GM21717 (cell line): Measurements from ENCODE around the gene DIAPH3.

Source experiments
- ATAC-seq: cut with Tn5 transposase; IDR thresholded peaks from one replicate; pipeline ENCODE4 v1.9.1; 2021; ENCODE audit warnings: mild to moderate bottlenecking, moderate library complexity; ENCODE audit not compliant: unreplicated experiment

DIAPH3 gene

DNA sequence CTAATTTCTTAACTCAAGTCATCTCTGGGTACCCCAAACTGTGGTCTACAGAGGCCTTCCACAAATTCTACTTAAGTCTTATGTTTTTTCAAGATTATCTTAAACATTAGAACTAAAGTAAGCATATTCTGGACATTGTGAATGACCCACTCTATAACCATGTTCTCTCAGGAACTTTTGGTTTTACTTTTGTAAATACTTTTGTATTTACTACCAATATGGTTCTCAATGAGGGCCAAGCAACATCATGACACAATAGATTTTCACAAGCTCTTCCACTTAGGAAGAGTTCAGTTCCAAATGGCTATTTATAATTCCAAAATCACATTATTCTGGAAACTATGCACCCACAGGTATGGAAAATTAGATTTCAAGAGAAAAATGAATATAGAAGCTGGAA lies 10.8 kb downstream of the DIAPH3 start:
- no peak for ATAC-seq

DNA sequence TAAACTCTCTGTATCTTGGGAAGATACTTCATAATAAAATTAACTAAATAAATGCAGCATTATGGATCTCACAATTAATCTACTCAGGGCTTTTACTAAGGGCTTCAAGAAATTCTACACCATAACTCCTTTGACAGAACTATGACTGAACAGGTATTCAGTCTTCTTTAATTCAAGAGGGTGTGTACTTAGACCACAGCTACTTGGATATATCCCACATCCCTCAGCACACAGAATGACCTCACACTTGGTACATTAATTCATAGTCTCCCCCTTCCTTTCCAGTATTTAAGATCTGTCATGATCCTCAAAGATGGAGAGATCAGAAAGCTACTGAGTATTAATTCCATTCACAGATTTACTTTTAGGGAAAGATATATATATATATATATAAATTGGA lies 11.6 kb downstream of the DIAPH3 start:
- ATAC-seq: no peak

DNA sequence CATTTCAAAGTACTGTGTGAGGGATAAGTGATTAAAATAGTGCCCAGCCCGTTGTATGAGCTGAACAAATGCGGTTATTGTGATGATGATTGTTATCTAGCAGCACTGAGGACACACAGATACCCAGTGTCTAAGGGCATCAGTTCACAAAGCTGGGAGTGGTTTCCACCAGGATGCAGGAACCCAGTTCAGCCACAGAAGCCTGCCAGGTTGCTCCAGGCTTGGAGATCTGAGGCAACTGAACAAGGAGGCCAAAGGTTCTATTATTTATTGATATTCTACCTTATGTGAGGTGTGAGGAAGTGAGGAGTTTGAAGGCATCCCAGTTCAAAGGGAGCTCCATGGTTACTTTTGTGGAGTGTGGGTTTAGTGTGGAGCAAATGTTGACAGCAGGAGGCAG lies 13.2 kb downstream of the DIAPH3 start:
- no peak for ATAC-seq

DNA sequence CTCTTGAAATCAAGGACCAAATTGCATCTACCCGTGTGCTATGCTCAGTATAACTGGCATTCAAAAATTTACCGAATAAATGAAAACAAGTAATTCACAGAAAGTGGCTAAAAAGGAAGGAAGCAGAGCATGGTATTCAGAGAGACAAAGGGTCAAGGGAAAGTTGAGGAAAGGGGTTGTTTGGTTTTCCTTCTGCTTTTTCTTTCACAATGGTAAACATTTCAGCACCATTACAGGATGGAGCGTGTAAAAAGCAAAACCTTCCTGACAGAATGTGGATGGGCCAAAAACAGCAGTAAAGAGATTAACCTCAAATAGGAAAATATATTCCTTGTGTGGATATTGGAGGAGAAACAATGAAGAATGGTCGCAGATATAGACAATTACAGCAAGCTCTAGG lies 14.8 kb downstream of the DIAPH3 start:
- peak; percentile 58 for ATAC-seq

DNA sequence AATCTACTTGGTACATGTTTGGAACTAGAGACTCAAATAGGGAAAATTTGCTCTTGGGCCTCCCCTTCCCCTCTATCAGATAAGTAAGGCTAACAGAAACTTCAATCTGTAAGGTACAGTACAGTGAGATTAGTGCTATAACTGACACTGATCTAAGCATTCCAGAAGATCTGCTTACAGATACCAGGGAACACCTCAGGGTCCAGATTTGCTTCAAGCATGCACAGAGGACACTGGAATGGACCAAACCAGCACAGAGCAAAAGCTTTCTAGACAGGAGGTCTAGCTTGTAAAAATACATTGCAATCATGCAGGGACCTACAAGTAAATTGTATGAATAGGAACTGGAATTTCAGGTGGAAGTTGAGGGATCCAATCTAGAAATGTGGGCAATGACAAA lies 16.4 kb downstream of the DIAPH3 start:
- ATAC-seq: no peak

DNA sequence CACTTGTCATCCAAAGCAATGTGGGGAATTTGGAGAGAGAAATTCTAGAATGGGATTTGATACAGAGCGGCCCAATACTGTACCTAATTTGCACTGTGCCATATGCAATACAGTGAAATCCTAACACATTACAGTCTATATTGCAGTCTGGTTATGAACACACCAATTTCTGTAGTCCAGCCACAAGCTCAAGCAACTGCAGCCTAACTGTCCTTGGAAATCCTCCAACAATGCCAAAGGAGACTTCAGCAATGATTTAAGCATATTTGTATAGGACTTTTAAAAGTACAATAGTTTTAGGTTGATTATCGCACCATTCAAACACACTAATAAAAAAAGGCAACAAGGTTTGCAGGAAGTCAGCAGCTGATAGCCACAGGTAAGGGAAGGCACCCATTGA lies 17.3 kb downstream of the DIAPH3 start:
- ATAC-seq: no peak

DNA sequence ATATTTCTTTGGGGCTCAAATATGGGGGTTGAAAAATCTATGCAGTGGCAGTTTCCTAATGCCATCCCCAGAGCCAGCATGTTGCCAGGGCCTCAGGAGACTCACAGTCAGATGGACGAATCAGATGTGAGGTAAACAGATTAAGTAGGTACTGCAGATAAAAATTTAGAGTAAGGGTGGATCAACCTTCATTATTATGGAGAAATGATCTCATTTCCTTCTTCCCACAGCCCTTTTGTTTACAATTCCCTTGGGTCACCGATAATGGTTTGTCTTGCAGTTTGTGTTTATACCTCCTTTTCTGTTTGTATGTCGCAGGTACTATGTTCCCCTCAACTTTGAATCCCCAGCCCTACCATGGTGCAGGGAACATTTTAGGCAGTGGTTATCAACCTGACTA lies 20.0 kb downstream of the DIAPH3 start:
- no peak for ATAC-seq

DNA sequence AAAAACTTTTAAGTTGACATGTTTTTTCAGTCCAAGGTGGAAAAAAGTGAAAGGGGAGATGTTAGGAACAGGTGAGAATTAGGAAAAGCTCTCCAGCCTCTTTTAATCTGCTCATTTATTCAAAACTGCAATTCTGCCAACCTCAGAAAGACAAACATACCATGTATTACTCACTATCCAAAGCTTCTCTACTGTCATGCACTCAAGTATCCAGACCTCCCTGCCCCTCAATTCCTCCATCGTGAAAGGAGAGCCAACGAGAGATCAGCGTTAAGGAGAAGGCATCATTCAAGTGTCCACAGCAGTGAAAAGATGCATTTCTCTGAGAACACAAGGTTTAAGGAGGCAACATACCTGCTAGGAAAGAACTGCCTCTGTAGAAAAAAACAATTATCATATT lies 24.5 kb downstream of the DIAPH3 start:
- no peak for ATAC-seq

DNA sequence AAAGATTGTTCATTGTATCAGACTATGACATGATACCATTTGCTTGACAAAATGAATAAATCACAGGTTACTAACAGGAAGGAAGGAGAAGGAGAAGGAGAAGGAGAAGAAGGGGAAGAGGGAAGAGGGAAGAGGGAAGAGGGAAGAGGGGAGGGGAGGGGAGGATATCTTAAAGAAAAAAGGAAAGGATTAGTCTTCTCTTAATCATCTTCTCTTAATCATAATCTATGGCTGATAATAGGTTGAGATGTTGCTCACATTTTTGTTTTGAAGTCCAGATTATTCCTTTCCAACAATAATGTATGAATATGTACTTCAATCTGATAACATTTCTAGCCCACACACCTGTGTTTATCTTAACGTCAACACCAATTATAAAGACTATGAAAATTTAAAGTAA lies 25.1 kb downstream of the DIAPH3 start:
- ATAC-seq: no peak

DNA sequence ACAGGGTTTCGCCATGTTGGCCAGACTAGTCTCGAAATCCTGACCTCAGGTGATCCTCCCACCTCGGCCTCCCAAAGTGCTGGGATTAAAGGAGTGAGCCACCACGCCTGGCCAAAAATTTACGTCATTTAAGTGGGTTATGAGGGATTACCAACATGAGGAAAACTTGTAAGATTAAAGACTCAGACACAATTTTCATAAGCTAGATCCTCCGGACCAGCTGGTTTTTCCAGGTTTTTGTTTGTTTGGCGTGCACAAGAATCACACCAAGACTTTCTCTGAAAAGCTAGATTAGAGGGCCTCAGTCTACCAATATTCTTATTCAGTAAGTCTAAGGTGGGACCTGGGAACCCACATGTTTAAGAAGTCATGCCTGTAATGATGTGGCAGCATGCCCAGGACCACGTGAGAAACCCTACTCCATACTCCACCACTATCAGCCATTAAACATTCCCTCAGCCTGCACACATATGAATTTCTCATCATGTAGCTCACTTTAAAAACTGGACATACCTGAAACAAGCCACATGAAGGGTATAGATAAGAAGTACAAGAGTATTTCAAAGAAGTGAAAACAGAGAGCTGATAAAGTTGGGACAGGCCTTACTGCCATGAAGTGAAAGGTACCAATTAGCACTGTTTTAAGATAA lies 25.7 kb downstream of the DIAPH3 start:
- ATAC-seq: no peak

DNA sequence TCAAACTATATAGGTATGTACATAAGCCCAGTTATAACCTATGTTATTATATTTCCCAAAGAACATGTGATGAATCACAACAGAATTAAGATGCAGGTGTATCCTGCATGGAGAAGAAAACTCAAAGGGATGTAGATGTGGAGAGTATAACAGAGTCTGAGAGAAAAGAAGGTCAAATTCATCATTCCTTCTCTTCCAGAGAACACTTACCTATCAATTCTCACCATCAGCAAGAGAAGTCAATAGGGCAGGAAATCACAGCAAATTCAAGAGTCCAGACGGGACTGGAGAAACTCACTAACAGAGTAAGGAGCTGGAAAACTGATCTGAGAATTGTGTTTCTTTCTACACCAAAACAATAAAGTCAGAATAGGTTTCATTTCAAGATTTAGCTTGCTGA lies 28.4 kb downstream of the DIAPH3 start:
- no peak for ATAC-seq

DNA sequence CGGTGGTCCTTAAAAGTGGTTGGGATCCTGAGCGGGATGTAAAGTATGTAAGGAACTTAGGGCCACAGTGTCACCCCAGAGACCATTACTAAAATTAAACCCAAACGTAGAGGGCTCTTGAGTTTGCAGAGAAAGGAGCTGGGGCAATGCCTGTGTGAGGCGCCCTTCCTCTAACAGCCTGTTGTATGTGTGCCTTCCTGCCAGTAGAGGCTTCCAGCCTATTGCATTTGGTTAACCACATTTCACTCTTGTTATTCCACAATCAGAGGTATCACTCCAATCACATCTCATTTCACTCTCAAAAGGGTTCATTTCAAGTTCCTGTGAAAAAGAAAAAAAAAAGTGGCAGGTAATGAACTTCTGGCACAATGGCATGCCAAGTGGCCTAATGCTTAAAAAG lies 29.4 kb downstream of the DIAPH3 start:
- peak; percentile 70 for ATAC-seq

DNA sequence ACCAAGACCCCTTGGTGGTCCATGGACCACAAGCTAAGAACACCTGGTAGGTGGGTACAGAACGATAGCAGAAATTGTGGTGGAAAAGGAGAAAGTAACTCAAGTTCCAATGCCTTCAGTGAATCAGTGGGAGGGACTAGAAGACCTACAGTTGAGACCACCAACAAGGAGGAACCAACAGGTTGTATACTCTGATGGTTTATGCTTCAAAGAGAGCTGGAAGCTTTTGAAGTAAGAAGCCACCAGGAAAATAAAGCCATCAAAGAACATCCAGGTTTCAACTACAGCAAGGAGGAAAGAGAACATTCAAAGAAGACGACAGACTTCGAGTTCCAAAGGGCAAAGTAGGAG lies 42.4 kb downstream of the DIAPH3 start:
- ATAC-seq: no peak

DNA sequence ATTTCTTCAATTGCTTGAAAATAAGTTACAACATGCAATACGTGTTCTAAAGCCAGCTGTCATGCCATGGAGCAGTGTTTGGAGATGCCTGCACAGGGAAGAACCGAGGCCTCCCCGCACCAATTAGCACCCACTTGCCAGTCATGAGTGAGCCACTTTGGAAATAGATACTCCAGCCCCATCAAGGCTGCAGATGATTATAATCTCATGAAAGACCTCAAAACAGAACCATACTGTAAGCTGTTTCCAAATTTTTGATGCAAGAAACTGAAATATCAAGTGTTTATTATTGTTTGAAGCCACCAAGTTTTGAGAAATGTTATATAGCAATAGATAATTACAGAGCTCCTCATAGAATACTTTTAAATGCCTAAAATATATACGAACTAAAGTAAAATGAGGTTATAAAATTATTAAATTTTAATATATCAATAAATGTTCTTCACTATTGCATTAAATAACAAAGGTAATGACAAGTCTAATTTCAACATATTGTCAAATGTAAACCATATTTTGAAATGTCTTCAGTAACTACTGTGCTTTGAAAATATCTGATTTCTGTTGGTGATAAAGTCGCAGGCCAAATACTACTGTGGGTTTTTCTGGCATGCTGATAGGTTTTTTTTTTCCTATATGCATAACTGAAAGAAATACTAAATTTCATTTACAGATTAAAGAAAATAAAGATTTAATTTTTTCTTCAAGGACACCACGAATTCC lies 43.0 kb downstream of the DIAPH3 start:
- ATAC-seq: no peak

DNA sequence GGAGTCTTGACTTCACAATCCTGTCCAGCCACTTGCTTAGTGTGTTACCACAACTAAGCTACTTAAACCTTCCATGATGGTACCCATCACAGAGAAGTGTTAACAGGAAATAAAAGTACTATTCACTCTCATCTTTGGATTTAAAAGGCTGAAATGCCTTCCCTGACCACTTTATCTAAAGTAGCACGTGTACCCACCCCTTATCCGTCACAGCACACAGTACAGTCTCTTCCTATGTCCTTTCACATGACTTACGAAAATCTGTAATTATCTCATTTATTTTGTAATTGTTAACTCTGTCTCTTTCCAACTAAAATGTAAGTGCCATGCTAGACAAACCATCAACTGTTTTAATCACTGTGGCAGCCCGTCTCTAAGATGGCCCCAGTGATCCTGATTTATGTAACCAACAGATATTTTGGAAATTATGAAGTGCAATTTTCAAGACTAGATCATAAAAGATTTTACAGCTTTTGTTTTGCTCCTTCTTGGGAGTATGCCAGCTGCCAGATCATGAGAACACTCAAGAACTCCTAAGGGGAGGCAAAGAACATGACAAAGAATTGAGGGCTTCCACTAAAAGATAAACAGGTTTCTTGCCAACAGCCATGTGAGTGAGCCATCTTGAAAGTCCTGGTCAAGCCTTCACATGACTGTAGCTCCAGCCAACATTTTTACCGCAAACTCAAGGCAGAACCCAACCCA lies 44.9 kb downstream of the DIAPH3 start:
- no peak for ATAC-seq

DNA sequence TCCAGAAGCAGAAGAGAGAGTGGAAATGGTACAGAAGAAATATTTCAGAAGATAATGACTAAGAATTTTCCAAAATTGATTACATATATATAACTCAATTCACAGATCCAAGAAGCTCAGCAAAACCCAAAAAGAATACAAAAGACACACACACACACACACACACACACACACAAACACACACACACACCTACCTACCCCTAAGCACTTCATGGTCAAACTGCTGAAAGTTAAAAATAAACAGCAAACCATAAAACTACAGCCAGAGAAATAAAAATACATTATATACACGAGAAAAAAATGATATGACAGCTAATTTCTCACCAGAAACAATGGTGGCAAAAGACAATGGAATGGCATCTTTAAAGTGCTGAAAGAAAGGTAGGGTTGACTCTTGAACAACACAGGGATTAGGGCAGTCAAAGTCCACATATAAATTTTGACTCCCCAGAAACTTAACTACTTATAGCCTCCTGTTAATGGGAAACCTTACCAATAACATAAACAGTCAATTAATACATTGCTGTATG lies 49.2 kb downstream of the DIAPH3 start:
- ATAC-seq: no peak

DNA sequence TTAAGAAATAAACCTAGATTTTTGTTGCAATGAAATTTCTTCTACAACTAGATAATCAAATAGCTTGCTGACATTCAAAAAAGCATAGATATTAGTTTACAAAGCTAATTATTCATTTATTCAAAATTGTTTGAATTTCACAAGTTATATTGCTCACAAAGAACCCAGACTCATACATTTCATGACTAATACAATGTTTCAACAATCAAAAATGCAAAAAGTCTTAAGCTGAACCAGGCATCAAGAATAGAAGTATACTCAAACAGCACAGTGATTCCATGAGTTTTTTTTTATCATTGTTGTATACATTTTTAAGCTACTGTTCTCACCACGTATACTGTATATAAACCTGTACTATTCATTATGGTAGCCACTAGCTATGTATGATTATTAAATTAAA lies 51.0 kb downstream of the DIAPH3 start:
- ATAC-seq: no peak

DNA sequence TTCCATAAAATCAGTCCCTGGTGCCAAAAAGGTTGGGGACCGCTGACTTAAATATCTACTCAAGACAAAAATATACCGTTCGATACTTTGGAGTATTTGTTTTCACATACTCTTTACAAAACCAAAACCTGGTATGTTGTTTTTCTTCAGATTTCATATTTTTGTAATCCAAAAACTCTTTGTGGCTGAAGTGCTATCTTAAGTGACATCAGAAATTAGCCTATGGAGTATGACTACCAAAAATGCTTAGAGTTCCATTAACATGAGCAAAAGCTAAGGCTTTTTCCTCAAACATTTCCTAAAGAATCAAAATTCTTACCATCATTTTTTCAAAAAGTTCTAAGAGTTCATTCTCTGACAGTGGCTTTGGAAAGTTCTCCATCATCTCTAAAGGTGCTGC lies 52.0 kb downstream of the DIAPH3 start:
- ATAC-seq: no peak

DNA sequence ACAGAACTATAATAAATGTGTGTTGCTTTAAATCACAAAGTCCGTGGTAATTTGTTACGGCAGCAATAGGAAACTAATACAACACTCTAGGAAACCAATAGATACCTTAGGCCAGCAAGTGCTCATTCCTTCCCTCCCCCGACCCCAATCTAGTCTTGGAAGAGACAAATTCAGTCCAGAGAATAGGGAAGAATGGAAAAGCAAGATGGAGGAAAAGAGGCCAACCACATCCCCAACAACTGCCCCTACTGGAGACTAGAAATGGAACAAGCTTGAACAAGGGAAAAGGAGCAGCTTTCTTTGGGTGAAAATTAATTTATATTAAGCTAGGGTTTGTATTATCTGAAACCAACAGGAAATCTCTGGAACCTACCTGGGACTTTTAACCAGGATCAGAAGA lies 54.4 kb downstream of the DIAPH3 start:
- ATAC-seq: no peak

DNA sequence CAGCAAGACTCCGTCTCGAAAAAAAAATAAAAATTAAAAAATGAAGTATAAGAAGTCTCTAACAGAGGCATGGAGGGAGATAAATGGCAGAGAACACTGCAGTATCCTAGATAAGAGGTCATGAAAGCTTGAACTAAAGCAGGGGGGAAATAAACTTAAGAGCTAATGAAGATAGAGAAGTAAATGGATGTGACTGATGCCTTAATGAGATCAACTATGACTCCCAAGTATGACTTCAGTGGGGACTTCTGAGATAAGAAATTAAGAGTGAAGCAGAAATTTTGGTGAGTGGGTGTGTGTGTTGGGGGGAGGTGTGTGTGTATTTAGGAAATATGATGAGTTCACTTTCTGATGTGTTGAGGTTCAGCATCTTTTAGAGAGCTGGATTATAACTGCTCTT lies 55.1 kb downstream of the DIAPH3 start:
- ATAC-seq: no peak

DNA sequence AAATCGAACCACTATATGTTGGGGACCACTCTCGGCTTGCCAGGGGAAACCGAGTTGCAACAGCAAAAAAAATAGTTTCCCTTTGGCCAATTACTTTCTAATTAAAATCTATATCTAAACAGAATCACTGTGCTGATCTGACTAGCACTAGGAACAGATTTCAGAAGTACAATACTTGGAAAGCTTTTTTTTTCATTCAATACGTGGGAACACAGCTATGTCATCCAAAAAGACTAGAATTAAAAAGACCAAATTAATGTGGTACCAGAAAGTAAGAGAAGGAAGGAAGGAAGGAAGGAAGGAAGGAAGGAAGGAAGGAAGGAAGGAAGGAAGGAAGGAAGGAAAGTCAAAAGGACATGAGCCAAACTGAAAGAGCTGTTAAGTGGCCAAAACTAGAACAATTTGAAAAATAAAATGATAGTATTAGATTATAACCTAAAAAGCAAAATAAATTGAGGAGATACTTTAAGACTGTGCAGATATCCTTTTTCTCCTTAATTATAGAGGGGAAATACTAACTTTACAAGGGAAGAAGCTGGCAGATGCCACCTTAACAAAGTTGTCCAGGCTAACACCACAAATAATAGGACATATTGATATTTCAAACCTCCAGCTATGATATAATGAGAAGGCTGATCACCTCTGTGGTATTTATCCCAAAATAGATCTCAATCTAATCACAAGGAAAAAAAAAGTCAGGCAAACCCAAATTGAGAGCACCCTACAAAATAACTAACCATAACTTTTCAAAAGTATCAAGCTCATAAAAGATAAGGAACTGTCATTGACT lies 63.9 kb downstream of the DIAPH3 start:
- ATAC-seq: no peak
